Activated CD8-positive, alpha-beta memory T cell treated with anti-CD3 and anti-CD28 coated beads, Interleukin-2, amount 10 ng/mL, durations not matched to agents 7 days and 5 days (primary cell): ENCODE data around the gene PTPRM. TPM values are rescaled to one million over a fixed set of nuclear protein-coding genes. Genes with fewer than 3 reads are reported as not detected.

Source experiments
- ATAC-seq: fragments of 150-1000 bp; cut with Tn5 transposase; one replicate; pipeline ENCODE4 v1.10.0; 2021; ENCODE audit warnings: moderate library complexity
- CTCF ChIA-PET: fragments of 350-600 bp; sonication (Branson Sonifier 250); formaldehyde crosslinking; loops from one replicate; lab custom pipeline; 2021; ENCODE audit warnings: antibody characterized with exemption; lab: Charles Lee
- DNase-seq: peaks from one replicate; pipeline ENCODE4 v3.0.0-alpha.2; 2020
- H3K27ac Mint-ChIP-seq: one replicate; pipeline ENCODE4 v1.8.0; 2021; ENCODE audit warnings: mild to moderate bottlenecking, mixed read lengths
- H3K27me3 Mint-ChIP-seq: one replicate; pipeline ENCODE4 v1.8.0; 2021; ENCODE audit warnings: mixed read lengths
- H3K36me3 Mint-ChIP-seq: one replicate; pipeline ENCODE4 v1.8.0; 2021; ENCODE audit warnings: mild to moderate bottlenecking, mixed read lengths
- H3K4me1 Mint-ChIP-seq: one replicate; pipeline ENCODE4 v1.8.0; 2021; ENCODE audit warnings: mixed read lengths
- H3K4me3 Mint-ChIP-seq: one replicate; pipeline ENCODE4 v1.8.0; 2021; ENCODE audit warnings: mild to moderate bottlenecking, moderate library complexity, mixed read lengths
- H3K9me3 Mint-ChIP-seq: one replicate; pipeline ENCODE4 v1.8.0; 2022; ENCODE audit warnings: low read depth, mixed read lengths
- total RNA-seq, 2 experiments: library from RNA; stranded (reverse); gene quantifications; one replicate each; pipeline ENCODE4 v1.2.3, GENCODE V29; 2021

PTPRM gene
- total RNA-seq, 2 experiments from 2014 or later, result 3.1 to 5.7 TPM

DNA sequence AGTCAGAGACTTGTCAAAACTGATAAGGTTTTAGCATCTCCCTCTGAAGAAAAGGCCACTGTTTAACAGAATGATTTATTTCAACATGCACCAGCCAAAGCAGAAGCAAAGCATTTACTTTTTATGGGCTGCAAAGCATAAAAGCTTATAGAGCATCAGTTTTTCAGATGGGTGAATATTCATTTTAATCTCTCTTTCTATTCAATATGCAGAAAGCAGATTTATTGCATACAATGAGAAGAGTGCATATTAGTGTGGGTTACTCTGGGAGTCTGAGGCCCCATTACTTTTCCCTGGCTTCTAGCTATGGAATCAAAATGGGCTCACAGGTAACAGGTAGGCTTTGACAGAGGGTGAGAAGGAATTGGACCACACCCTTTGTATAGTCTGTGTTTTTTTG, 9.0 kb downstream of the PTPRM start:
- DNase-seq (no peak), ATAC-seq (no peak)
- H3K36me3 Mint-ChIP-seq, result no peaks in the 10 kb centered on the region
- peaks cover 3% of the 10 kb centered on the region for H3K4me1 Mint-ChIP-seq
- H3K9me3 Mint-ChIP-seq, result no peaks in the 10 kb centered on the region
- H3K4me3 Mint-ChIP-seq, result no peak overlapping the region
- CTCF ChIA-PET, result interaction anchor here (1.8 kb wide), 1 partner anchor 9 kb away, joined by 5 read pairs; the partner anchor contains the start of gene PTPRM
- no peak overlapping the region for H3K27ac Mint-ChIP-seq
- H3K27me3 Mint-ChIP-seq, result no peaks in the 10 kb centered on the region

DNA sequence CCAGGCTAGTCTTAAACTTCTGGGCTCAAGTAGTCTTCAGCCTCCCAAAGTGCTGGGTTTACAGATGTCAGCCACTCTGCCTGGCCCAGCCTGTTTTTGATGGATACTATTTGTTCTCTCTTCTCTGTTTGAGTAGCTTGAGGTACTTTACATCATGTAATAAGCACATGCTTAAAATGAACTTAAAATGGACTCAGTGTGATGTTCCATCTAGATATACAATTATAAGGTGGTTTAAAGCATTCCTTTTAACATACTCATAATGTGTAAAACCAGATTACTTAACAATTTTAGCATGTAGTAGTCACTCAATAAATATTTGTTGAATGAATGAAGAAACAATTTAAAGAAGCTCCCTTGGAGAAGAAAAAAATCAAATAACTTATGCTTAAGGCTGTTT, 9.6 kb downstream of the PTPRM start:
- Mint-ChIP-seq H3K4me3 (no peak overlapping the region), H3K4me1 (peaks cover 3% of the 10 kb centered on the region), H3K9me3 (no peaks in the 10 kb centered on the region), H3K36me3 (no peaks in the 10 kb centered on the region), H3K27ac (no peak overlapping the region), H3K27me3 (no peaks in the 10 kb centered on the region)
- ATAC-seq, result no peak
- no peak for DNase-seq
- CTCF ChIA-PET, result interaction anchor here (1.8 kb wide), 1 partner anchor 10 kb away, joined by 5 read pairs; the partner anchor contains the start of gene PTPRM

- H3K4me3 Mint-ChIP-seq, result no peak overlapping the region
- no peaks in the 10 kb centered on the region for H3K36me3 Mint-ChIP-seq
- no peak overlapping the region for H3K27ac Mint-ChIP-seq
- ATAC-seq (no peak), DNase-seq (no peak)
- CTCF ChIA-PET, result no interaction called here
- no peaks in the 10 kb centered on the region for H3K9me3 Mint-ChIP-seq
- peaks cover 3% of the 10 kb centered on the region for H3K4me1 Mint-ChIP-seq
- no peaks in the 10 kb centered on the region for H3K27me3 Mint-ChIP-seq
Measured at GRCh38 chr18:7577706-7578105, 10.6 kb downstream of the PTPRM start.

DNA sequence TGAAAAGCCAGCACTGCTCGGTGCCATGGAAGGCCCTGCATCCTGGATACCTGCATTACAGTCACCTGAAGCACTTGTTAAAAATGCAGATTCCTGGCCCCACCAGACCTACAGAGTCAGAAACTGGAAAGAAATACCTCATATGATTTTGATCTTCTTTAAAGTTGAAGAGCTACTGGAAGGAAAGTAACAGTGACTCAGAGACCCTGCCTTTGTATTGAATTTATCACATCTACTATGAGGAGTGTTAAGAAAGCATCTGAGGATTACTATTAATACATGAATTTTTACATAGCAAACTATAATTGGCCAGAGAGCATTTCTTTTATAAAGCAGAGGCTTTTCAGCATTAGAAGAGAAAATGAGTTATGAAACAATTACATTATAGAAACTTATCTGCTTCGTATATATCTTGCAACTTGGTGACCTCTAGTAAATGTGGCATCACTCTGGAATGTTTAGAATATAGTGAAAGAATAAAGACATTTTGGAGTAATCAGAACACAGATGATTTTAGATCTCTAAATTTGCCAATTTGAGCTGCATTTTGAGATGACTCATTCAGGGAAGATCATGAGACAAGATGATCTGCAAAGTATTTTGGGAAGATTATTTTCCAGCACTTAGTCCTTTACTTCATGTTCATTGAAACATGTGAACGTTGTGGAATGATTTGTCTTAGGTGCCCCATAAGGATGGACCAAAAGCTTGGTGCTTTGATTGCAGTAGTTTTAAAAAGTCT, 12.2 kb downstream of the PTPRM start:
- H3K4me1 Mint-ChIP-seq, result no peaks in the 10 kb centered on the region
- H3K27ac Mint-ChIP-seq, result no peak overlapping the region
- DNase-seq (no peak), ATAC-seq (no peak)
- H3K36me3 Mint-ChIP-seq, result no peaks in the 10 kb centered on the region
- no peaks in the 10 kb centered on the region for H3K27me3 Mint-ChIP-seq
- CTCF ChIA-PET, result no interaction called here
- H3K4me3 Mint-ChIP-seq, result no peak overlapping the region
- H3K9me3 Mint-ChIP-seq, result no peaks in the 10 kb centered on the region

DNA sequence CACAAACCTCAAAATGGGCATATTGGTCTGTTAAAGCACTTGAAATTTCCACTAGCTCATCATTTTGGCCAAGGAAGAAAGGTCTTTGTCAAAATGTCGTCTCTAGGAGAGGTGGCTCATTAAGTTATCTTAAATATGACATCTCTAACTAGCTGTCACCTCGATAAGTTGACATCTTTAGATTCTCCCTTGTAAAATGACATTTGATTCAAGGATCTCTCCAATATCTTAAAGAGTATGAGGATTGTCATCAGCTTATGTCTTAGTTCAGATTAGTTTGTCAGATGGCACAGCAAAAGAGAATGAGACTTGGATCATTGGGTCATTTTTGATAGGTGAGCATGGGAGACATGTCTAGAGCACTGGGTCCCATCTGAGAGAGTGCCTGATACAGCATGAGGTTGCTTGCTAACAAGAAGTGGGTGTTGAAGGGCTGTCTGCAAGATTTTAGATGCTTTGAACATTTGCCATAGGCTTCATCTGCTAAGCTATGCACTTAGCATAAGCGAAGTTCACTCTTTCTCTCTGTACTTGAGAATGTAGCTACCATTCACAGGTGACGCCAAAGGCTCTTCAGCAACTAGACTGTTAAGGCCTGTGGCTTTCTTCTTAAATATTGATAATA, 12.9 kb downstream of the PTPRM start:
- H3K4me3 Mint-ChIP-seq, result no peak overlapping the region
- CTCF ChIA-PET, result no interaction called here

GRCh38 chr18:7584646-7585275, 17.6 kb downstream of the PTPRM start:
- no peak overlapping the region for H3K4me3 Mint-ChIP-seq
- CTCF ChIA-PET, result no interaction called here

More for the DNA sequence above, 12.9 kb downstream of the PTPRM start:
- H3K4me1 Mint-ChIP-seq, result no peaks in the 10 kb centered on the region
- no peaks in the 10 kb centered on the region for H3K27me3 Mint-ChIP-seq
- H3K9me3 Mint-ChIP-seq, result no peaks in the 10 kb centered on the region
- no peaks in the 10 kb centered on the region for H3K36me3 Mint-ChIP-seq
- ATAC-seq (no peak), DNase-seq (no peak)
- H3K27ac Mint-ChIP-seq, result no peak overlapping the region

DNA sequence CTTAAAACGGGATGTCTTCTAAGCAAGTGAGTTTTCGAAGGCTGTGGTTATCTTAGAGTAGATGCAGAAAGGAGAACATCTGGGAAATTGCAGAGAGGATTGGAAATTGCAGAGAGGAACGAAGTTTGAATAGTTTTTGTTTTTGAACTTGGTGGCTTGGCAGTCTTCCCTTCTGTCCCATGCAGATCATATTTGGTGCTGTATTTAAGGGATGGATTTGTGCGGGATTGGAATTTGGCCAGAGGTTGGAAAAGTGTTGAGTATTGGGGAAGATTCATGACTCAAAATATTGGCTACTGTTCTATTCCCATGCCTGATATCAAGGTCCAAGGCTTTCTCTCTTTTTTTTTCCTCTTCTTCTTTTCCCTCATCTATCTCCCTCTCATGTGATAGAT, 18.2 kb downstream of the PTPRM start:
- H3K27me3 Mint-ChIP-seq, result no peaks in the 10 kb centered on the region
- no peak overlapping the region for H3K4me3 Mint-ChIP-seq
- DNase-seq (no peak), ATAC-seq (no peak)
- no peak overlapping the region for H3K27ac Mint-ChIP-seq
- H3K9me3 Mint-ChIP-seq, result no peaks in the 10 kb centered on the region
- CTCF ChIA-PET, result no interaction called here
- no peaks in the 10 kb centered on the region for H3K36me3 Mint-ChIP-seq
- H3K4me1 Mint-ChIP-seq, result no peaks in the 10 kb centered on the region

More at GRCh38 chr18:7584646-7585275, 17.6 kb downstream of the PTPRM start:
- Mint-ChIP-seq H3K4me1 (no peaks in the 10 kb centered on the region), H3K36me3 (no peaks in the 10 kb centered on the region), H3K27me3 (no peaks in the 10 kb centered on the region), H3K9me3 (no peaks in the 10 kb centered on the region), H3K27ac (no peak overlapping the region)
- ATAC-seq (no peak), DNase-seq (no peak)

- no peak overlapping the region for H3K4me3 Mint-ChIP-seq
- no peaks in the 10 kb centered on the region for H3K9me3 Mint-ChIP-seq
- no peaks in the 10 kb centered on the region for H3K27me3 Mint-ChIP-seq
- no peaks in the 10 kb centered on the region for H3K36me3 Mint-ChIP-seq
- CTCF ChIA-PET, result interaction anchor here (0.5 kb wide), 1 partner anchor 42 kb away, joined by 3 read pairs; no protein-coding TSS in a partner anchor
- no peak for ATAC-seq
- DNase-seq, result no peak
- no peaks in the 10 kb centered on the region for H3K4me1 Mint-ChIP-seq
- H3K27ac Mint-ChIP-seq, result no peak overlapping the region
Measured at GRCh38 chr18:7586379-7586778, 19.3 kb downstream of the PTPRM start.

- no peaks in the 10 kb centered on the region for H3K36me3 Mint-ChIP-seq
- ATAC-seq (no peak), DNase-seq (no peak)
- no peaks in the 10 kb centered on the region for H3K4me1 Mint-ChIP-seq
- H3K4me3 Mint-ChIP-seq, result no peak overlapping the region
- H3K27ac Mint-ChIP-seq, result no peak overlapping the region
- H3K27me3 Mint-ChIP-seq, result no peaks in the 10 kb centered on the region
- H3K9me3 Mint-ChIP-seq, result no peaks in the 10 kb centered on the region
- CTCF ChIA-PET, result no interaction called here
Measured at GRCh38 chr18:7590826-7591560, 23.9 kb downstream of the PTPRM start.

DNA sequence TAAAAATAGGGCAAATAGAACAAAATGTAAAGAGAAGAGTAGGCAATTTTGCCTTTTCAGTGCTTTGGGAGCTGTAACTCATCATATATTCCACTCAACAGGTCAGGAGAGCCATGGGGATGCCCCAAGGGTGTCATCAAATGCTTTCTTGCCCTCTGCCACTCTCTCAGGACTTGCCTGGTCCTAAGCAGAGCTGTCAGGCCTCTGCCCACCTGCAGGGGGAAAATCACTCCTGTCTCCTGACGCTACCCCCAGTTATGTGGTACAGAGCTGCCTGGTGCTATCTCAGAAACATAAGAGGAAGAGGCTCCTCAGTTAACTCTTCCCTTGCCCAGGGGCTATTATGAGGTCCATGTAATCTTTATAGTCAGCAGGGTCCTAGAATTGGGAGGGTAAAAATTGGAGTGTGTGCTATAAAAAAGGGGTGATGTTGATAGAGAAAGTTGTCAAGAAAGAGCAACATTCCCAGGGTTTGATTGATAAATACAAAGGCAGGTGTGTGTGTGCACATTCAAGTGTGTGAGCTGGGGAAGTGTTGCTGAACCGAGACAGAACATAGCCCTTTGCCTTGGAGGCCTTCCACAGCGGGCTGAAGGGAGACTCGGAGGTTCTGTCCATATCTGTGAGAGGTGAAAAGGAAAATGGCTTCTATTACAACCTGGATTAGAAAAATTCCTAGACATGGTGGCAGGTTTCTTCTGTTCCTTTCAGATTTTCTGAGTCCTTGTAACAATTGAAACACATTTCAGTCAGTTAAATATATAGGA, 25.4 kb downstream of the PTPRM start:
- Mint-ChIP-seq H3K27ac (no peak overlapping the region), H3K27me3 (no peaks in the 10 kb centered on the region), H3K36me3 (no peaks in the 10 kb centered on the region), H3K4me3 (no peak overlapping the region), H3K4me1 (no peaks in the 10 kb centered on the region), H3K9me3 (no peaks in the 10 kb centered on the region)
- ATAC-seq (no peak), DNase-seq (no peak)
- CTCF ChIA-PET, result no interaction called here

GRCh38 chr18:7593218-7593819, 26.2 kb downstream of the PTPRM start:
- no peak for DNase-seq
- Mint-ChIP-seq H3K9me3 (no peaks in the 10 kb centered on the region), H3K36me3 (no peaks in the 10 kb centered on the region), H3K4me1 (no peaks in the 10 kb centered on the region), H3K27ac (no peak overlapping the region), H3K4me3 (no peak overlapping the region), H3K27me3 (no peaks in the 10 kb centered on the region)
- no peak for ATAC-seq
- CTCF ChIA-PET, result no interaction called here

DNA sequence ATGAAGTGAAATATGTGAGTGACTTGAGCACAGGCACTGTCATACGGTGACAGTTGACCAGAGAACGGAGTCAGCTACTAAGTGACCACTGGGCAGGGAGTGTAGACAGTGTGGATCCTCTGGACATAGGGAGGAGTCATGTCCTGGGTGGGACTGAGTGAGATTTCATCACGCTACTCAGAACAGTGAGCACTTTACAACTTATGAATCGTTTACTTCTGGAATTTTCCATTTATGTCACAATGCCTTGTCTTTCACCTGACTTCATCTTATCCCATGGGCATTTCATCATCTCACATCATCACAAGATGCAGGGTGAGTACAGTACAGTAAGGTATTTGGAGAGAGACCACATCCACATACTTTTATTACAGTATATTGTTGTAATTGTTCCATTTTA, 29.0 kb downstream of the PTPRM start:
- no peak for ATAC-seq

More for the DNA sequence above, 29.0 kb downstream of the PTPRM start:
- no peaks in the 10 kb centered on the region for H3K27me3 Mint-ChIP-seq
- no peak for DNase-seq
- no peak overlapping the region for H3K27ac Mint-ChIP-seq
- no peaks in the 10 kb centered on the region for H3K36me3 Mint-ChIP-seq
- H3K4me3 Mint-ChIP-seq, result no peak overlapping the region
- peaks cover 2% of the 10 kb centered on the region for H3K9me3 Mint-ChIP-seq
- H3K4me1 Mint-ChIP-seq, result no peaks in the 10 kb centered on the region
- CTCF ChIA-PET, result no interaction called here
